OCI-LY1 (cell line): ENCODE measurements around the gene CLDN20.

Source experiments
- H2AFZ ChIP-seq: fragments of 200-600 bp; sonication (generic), shearing (Covaris generic); 2 replicates; pipeline ENCODE4 v1.6.0; 2014; ENCODE audit warnings: antibody characterized with exemption, mild to moderate bottlenecking, low read length
- H3F3A ChIP-seq: fragments of 200-600 bp; sonication (generic), shearing (Covaris generic); 2 replicates; pipeline ENCODE4 v1.6.0; 2014; ENCODE audit warnings: mild to moderate bottlenecking, antibody characterized with exemption, low read length, moderate library complexity; ENCODE audit not compliant: insufficient read depth
- H3K27ac ChIP-seq: fragments of 200-600 bp; sonication (generic); 2 replicates; pipeline ENCODE4 v1.5.1; 2014; ENCODE audit warnings: low read length, mixed run types, mild to moderate bottlenecking, low read depth; ENCODE audit not compliant: poor library complexity, severe bottlenecking
- H3K27me3 ChIP-seq: fragments of 200-600 bp; sonication (generic); 2 replicates; pipeline ENCODE4 v1.6.0; 2014; ENCODE audit warnings: antibody characterized with exemption, mild to moderate bottlenecking, low read length, moderate library complexity; ENCODE audit not compliant: insufficient read depth
- H3K36me3 ChIP-seq: fragments of 200-600 bp; sonication (generic); 2 replicates; pipeline ENCODE4 v1.6.1; 2014; ENCODE audit warnings: mild to moderate bottlenecking, antibody characterized with exemption, low read length, moderate library complexity, mixed read lengths; ENCODE audit not compliant: insufficient read depth
- H3K4me1 ChIP-seq: fragments of 200-600 bp; sonication (generic); 2 replicates; pipeline ENCODE4 v1.5.1; 2014; ENCODE audit warnings: mild to moderate bottlenecking, low read length, moderate library complexity; ENCODE audit not compliant: insufficient read depth, severe bottlenecking
- H3K4me2 ChIP-seq: fragments of 200-600 bp; sonication (generic), shearing (Covaris generic); 2 replicates; pipeline ENCODE4 v1.6.1; 2014; ENCODE audit warnings: low read length
- H3K4me3 ChIP-seq: fragments of 200-600 bp; sonication (generic); 2 replicates; pipeline ENCODE4 v1.5.1; 2014; ENCODE audit warnings: low read length, low read depth, mild to moderate bottlenecking, mixed read lengths; ENCODE audit not compliant: poor library complexity, severe bottlenecking
- H3K79me2 ChIP-seq: fragments of 200-600 bp; shearing (Covaris generic); 2 replicates; pipeline ENCODE4 v1.6.1; 2016; ENCODE audit warnings: mixed run types, low read length, mixed read lengths; ENCODE audit not compliant: insufficient read depth
- H3K9ac ChIP-seq: fragments of 200-600 bp; sonication (generic), shearing (Covaris generic); 2 replicates; pipeline ENCODE4 v1.6.1; 2014; ENCODE audit warnings: mild to moderate bottlenecking, low read length, mixed read lengths
- H3K9me2 ChIP-seq: fragments of 200-600 bp; sonication (generic), shearing (Covaris generic); 2 replicates; pipeline ENCODE4 v1.6.1; 2014; ENCODE audit warnings: low read depth, mild to moderate bottlenecking, low read length, mixed read lengths
- H3K9me3 ChIP-seq: fragments of 200-600 bp; shearing (Covaris generic); 2 replicates; pipeline ENCODE4 v1.6.1; 2014; ENCODE audit warnings: low read length, mixed read lengths
- H4K20me1 ChIP-seq: fragments of 200-600 bp; sonication (generic), shearing (Covaris generic); 2 replicates; pipeline ENCODE4 v1.6.0; 2016; ENCODE audit warnings: mild to moderate bottlenecking, low read length; ENCODE audit not compliant: insufficient read depth
- CTCF ChIP-seq: fragments of 200-600 bp; sonication (generic), shearing (Covaris generic); IDR thresholded peaks from 2 replicates; pipeline ENCODE4 v1.5.1; 2017; ENCODE audit warnings: mild to moderate bottlenecking, antibody characterized with exemption, low read length, moderate library complexity, mixed read lengths
- EZH2 ChIP-seq: fragments of 200-600 bp; sonication (generic), shearing (Covaris generic); IDR thresholded peaks from 2 replicates; pipeline ENCODE4 v1.8.0; 2017; ENCODE audit warnings: borderline replicate concordance, mixed run types, mild to moderate bottlenecking, antibody characterized with exemption, low read length, moderate library complexity, mixed read lengths

The CLDN20 gene

DNA sequence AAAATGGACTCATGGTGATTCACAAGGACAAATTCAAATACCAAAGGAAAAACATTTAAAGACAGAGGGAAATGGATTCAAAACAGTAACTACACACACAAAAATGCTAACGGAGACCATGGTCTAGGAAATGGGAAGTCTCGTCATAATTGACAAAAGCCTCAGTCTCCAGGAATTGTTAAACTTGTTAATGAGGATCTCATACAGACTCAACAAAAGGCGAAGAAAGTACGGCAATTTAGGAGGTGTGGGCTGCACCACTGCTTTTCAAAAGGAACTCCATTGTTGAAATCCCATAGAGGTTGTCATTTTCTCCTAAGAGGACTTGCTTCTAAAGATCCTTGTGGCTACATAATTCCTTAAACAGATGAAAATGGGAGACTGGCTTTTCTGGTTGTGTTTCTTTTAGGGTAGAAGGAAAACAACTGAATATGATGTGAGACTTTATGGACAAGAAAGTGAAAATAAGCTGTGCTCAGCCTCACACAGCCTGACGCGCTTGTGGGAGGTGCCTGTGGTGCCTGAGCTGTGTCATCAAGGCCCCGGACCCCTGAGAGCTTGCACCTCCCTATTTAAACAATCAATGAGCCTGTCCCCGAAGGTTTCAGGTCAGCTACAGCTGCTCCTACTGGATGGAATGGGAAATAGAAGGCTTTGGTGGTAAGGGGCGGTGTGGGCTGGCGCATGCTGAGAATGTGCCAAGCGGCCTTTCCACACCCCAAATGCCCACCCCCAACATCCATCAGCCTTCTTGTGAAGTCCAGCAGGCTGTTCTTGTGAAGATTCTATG, 2.5 kb upstream of the CLDN20 start:
- peaks cover 74% of the 10 kb centered on the region for H3K36me3 ChIP-seq
- H3K4me1 ChIP-seq: no peaks in the 10 kb centered on the region
- no peak overlapping the region for H3K9ac ChIP-seq
- no peak overlapping the region for H3K27ac ChIP-seq
- TF ChIP-seq CTCF (no peak), EZH2 (no peak)
- H3K79me2 ChIP-seq: no peaks in the 10 kb centered on the region
- no peaks in the 10 kb centered on the region for H3K9me3 ChIP-seq
- H3F3A ChIP-seq: no peaks in the 10 kb centered on the region
- no peak overlapping the region for H2AFZ ChIP-seq
- H3K9me2 ChIP-seq: no peaks in the 10 kb centered on the region
- H3K27me3 ChIP-seq: no peaks in the 10 kb centered on the region
- H4K20me1 ChIP-seq: no peaks in the 10 kb centered on the region
- H3K4me2 ChIP-seq: no peak overlapping the region
- no peak overlapping the region for H3K4me3 ChIP-seq

GRCh38 chr6:155262655-155263054, 1.2 kb upstream of the CLDN20 start:
- Histone ChIP-seq H3K36me3 (peaks cover 68% of the 10 kb centered on the region), H3K9ac (no peak overlapping the region)

GRCh38 chr6:155264693-155265320, 994 bp downstream of the CLDN20 start:
- Histone ChIP-seq H3K9me2 (no peaks in the 10 kb centered on the region), H3K4me2 (no peak overlapping the region), H2AFZ (no peak overlapping the region), H4K20me1 (no peaks in the 10 kb centered on the region), H3K9ac (no peak overlapping the region), H3K27ac (no peak overlapping the region), H3K9me3 (no peaks in the 10 kb centered on the region), H3K79me2 (no peaks in the 10 kb centered on the region), H3K4me3 (no peak overlapping the region), H3K36me3 (peaks cover 49% of the 10 kb centered on the region), H3F3A (no peaks in the 10 kb centered on the region), H3K4me1 (no peaks in the 10 kb centered on the region), H3K27me3 (no peaks in the 10 kb centered on the region)
- TF ChIP-seq CTCF (no peak), EZH2 (no peak)

More at GRCh38 chr6:155262655-155263054, 1.2 kb upstream of the CLDN20 start:
- no peaks in the 10 kb centered on the region for H4K20me1 ChIP-seq
- no peaks in the 10 kb centered on the region for H3K9me3 ChIP-seq
- no peak overlapping the region for H2AFZ ChIP-seq
- TF ChIP-seq EZH2 (no peak), CTCF (no peak)
- H3F3A ChIP-seq: no peaks in the 10 kb centered on the region
- no peaks in the 10 kb centered on the region for H3K4me1 ChIP-seq
- no peaks in the 10 kb centered on the region for H3K9me2 ChIP-seq
- no peaks in the 10 kb centered on the region for H3K27me3 ChIP-seq
- H3K27ac ChIP-seq: no peak overlapping the region
- no peak overlapping the region for H3K4me2 ChIP-seq
- H3K79me2 ChIP-seq: no peaks in the 10 kb centered on the region
- H3K4me3 ChIP-seq: no peak overlapping the region
